H9 (cell line): ENCODE data around the gene ATG9B. TPM values are rescaled to one million over a fixed set of nuclear protein-coding genes. Genes with fewer than 3 reads are reported as not detected.

Source experiments
- DNase-seq: peaks from one replicate; pipeline ENCODE4 v3.0.0-alpha.2; 2017
- H2AFZ ChIP-seq: one replicate; pipeline ENCODE4 v1.6.1; 2013; ENCODE audit warnings: mild to moderate bottlenecking, low read length, control low read depth, moderate library complexity
- H2AK5ac ChIP-seq: 2 replicates; pipeline ENCODE4 v1.6.1; 2013; ENCODE audit warnings: low read length, control low read depth, mixed read lengths; ENCODE audit not compliant: insufficient read length
- H2BK120ac ChIP-seq: one replicate; pipeline ENCODE4 v1.6.1; 2013; ENCODE audit warnings: low read depth, mild to moderate bottlenecking, low read length, control low read depth, inconsistent platforms; ENCODE audit not compliant: poor library complexity, severe bottlenecking
- H2BK12ac ChIP-seq: 2 replicates; pipeline ENCODE4 v1.6.1; 2013; ENCODE audit warnings: low read length, control low read depth, mixed read lengths, low read depth; ENCODE audit not compliant: insufficient read length
- H2BK15ac ChIP-seq: 2 replicates; pipeline ENCODE4 v1.6.1; 2013; ENCODE audit warnings: low read depth, low read length, control low read depth
- H2BK20ac ChIP-seq: one replicate; pipeline ENCODE4 v1.6.1; 2013; ENCODE audit warnings: low read depth, mild to moderate bottlenecking, low read length, control low read depth, inconsistent platforms; ENCODE audit not compliant: poor library complexity, severe bottlenecking
- H2BK5ac ChIP-seq: 2 replicates; pipeline ENCODE4 v1.6.1; 2013; ENCODE audit warnings: low read length, control low read depth, mixed read lengths; ENCODE audit not compliant: insufficient read length
- H3K14ac ChIP-seq: 2 replicates; pipeline ENCODE4 v1.6.1; 2013; ENCODE audit warnings: low read length, control low read depth; ENCODE audit not compliant: insufficient read depth
- H3K18ac ChIP-seq: 2 replicates; pipeline ENCODE4 v1.6.1; 2013; ENCODE audit warnings: low read depth, mild to moderate bottlenecking, mixed read lengths, low read length, control low read depth; ENCODE audit not compliant: insufficient read length
- H3K23ac ChIP-seq: 2 replicates; pipeline ENCODE4 v1.6.1; 2013; ENCODE audit warnings: low read length, control low read depth, mixed read lengths, low read depth; ENCODE audit not compliant: insufficient read length
- H3K23me2 ChIP-seq: 2 replicates; pipeline ENCODE4 v1.6.1; 2013; ENCODE audit warnings: low read depth, mild to moderate bottlenecking, mixed read lengths, low read length, control low read depth; ENCODE audit not compliant: insufficient read length, poor library complexity, severe bottlenecking
- H3K27ac ChIP-seq: 2 replicates; pipeline ENCODE4 v1.5.1; 2013; ENCODE audit warnings: low read length, control low read depth, mixed read lengths, low read depth; ENCODE audit not compliant: insufficient read length
- H3K27me3 ChIP-seq: 2 replicates; pipeline ENCODE4 v1.6.1; 2013; ENCODE audit warnings: low read length, control low read depth, inconsistent platforms; ENCODE audit not compliant: insufficient read depth
- H3K4ac ChIP-seq: 2 replicates; pipeline ENCODE4 v1.6.1; 2013; ENCODE audit warnings: low read depth, mild to moderate bottlenecking, control low read depth, inconsistent platforms, low read length, moderate library complexity
- H3K4me1 ChIP-seq: 2 replicates; pipeline ENCODE4 v1.6.1; 2013; ENCODE audit warnings: low read length, control low read depth, inconsistent platforms; ENCODE audit not compliant: insufficient read depth
- H3K4me2 ChIP-seq: 2 replicates; pipeline ENCODE4 v1.6.1; 2013; ENCODE audit warnings: low read length, control low read depth, mixed read lengths; ENCODE audit not compliant: insufficient read length, insufficient read depth
- H3K56ac ChIP-seq: 2 replicates; pipeline ENCODE4 v1.6.1; 2013; ENCODE audit warnings: low read depth, mild to moderate bottlenecking, mixed read lengths, low read length, control low read depth; ENCODE audit not compliant: insufficient read length
- H3K79me1 ChIP-seq: 2 replicates; pipeline ENCODE4 v1.6.1; 2013; ENCODE audit warnings: low read depth, mild to moderate bottlenecking, moderate library complexity, low read length, control low read depth, inconsistent platforms; ENCODE audit not compliant: insufficient read depth, poor library complexity, severe bottlenecking
- H3K79me2 ChIP-seq: 2 replicates; pipeline ENCODE4 v1.6.1; 2013; ENCODE audit warnings: low read length, control low read depth, inconsistent platforms; ENCODE audit not compliant: insufficient read depth
- H3K9ac ChIP-seq: 2 replicates; pipeline ENCODE4 v1.6.1; 2013; ENCODE audit warnings: low read length, control low read depth, mixed read lengths; ENCODE audit not compliant: insufficient read length; ENCODE audit errors: extremely low read depth
- H3K9me3 ChIP-seq: one replicate; pipeline ENCODE4 v1.6.1; 2013; ENCODE audit warnings: low read depth, low read length, inconsistent platforms; ENCODE audit not compliant: control insufficient read depth
- H3T11ph ChIP-seq: one replicate; pipeline ENCODE4 v1.6.1; 2013; ENCODE audit warnings: mild to moderate bottlenecking, low read length, control low read depth, inconsistent platforms
- H4K20me1 ChIP-seq: one replicate; pipeline ENCODE4 v1.6.1; 2013; ENCODE audit not compliant: control insufficient read depth, insufficient read length, insufficient read depth
- H4K5ac ChIP-seq: 2 replicates; pipeline ENCODE4 v1.6.1; 2013; ENCODE audit warnings: low read depth, mild to moderate bottlenecking, mixed read lengths, low read length, control low read depth; ENCODE audit not compliant: insufficient read length
- H4K8ac ChIP-seq: replicated peaks from 2 replicates; pipeline ENCODE4 v1.6.1; 2013; ENCODE audit warnings: low read length, control low read depth, mixed read lengths, low read depth; ENCODE audit not compliant: insufficient read length
- H4K91ac ChIP-seq: 2 replicates; pipeline ENCODE4 v1.6.1; 2013; ENCODE audit warnings: low read depth, mild to moderate bottlenecking, moderate library complexity, mixed read lengths, low read length, control low read depth; ENCODE audit not compliant: insufficient read length
- H3K27ac Mint-ChIP-seq, 3 experiments: 2 replicates in 2 of 3; 3 replicates in 1 of 3; pipeline ENCODE4 v1.8.0; 2020 to 2021; ENCODE audit warnings: mixed read lengths in 3 of 3, mild to moderate bottlenecking in 1 of 3, moderate library complexity in 1 of 3
- H3K27me3 Mint-ChIP-seq: 2 replicates; pipeline ENCODE4 v1.8.0; 2021; ENCODE audit warnings: low read depth, mild to moderate bottlenecking, moderate library complexity, mixed read lengths
- H3K36me3 Mint-ChIP-seq, 3 experiments: 2 replicates in 2 of 3; 3 replicates in 1 of 3; pipeline ENCODE4 v1.8.0; 2020 to 2021; ENCODE audit warnings: low read depth in 3 of 3, mixed read lengths in 3 of 3; ENCODE audit not compliant: insufficient read depth in 1 of 3
- H3K4me1 Mint-ChIP-seq, 2 experiments: 2 replicates each; pipeline ENCODE4 v1.8.0; 2020; ENCODE audit warnings: mixed read lengths in 2 of 2
- H3K4me3 Mint-ChIP-seq, 2 experiments: 2 replicates in 1 of 2; 3 replicates in 1 of 2; pipeline ENCODE4 v1.8.0; 2020 to 2021; ENCODE audit warnings: mild to moderate bottlenecking in 2 of 2, mixed read lengths in 2 of 2, moderate library complexity in 1 of 2
- H3K9me3 Mint-ChIP-seq, 2 experiments: 2 replicates in 1 of 2; 3 replicates in 1 of 2; pipeline ENCODE4 v1.8.0; 2020; ENCODE audit warnings: mild to moderate bottlenecking in 2 of 2, mixed read lengths in 2 of 2, moderate library complexity in 1 of 2
- CTCF ChIP-seq: fragments of 200-600 bp; sonication (generic); conservative IDR thresholded peaks from 3 replicates; pipeline ENCODE4 v1.8.0; 2021; ENCODE audit warnings: antibody characterized with exemption, mild to moderate bottlenecking
- WGBS: extraction: QIAGEN DNeasy Blood & Tissue Kit; methylation state at CpG from one replicate; pipeline ENCODE4 v1.1.7; 2013; ENCODE audit warnings: missing lambda C conversion rate, low lambda C conversion rate, mixed read lengths; ENCODE audit not compliant: insufficient read length; ENCODE audit errors: extremely low coverage; 5-methylcytosine and 5-hydroxymethylcytosine counted together
- total RNA-seq: library from RNA; stranded (reverse); gene quantifications from 2 replicates; pipeline ENCODE4 v1.2.1, GENCODE V29; 2021

ATG9B gene
- total RNA-seq, 1 experiment from 2014 or later = 1.5 TPM

GRCh38 chr7:151005566-151005965, 18.7 kb downstream of the ATG9B start:
- Histone ChIP-seq H4K91ac (no peak overlapping the region), H2BK12ac (no peak overlapping the region), H4K20me1 (no peaks in the 10 kb centered on the region), H2BK120ac (no peak overlapping the region), H2BK5ac (no peak overlapping the region), H3T11ph (no peak overlapping the region), H3K4ac (no peak overlapping the region), H2BK15ac (no peak overlapping the region), H4K5ac (no peak overlapping the region), H3K4me2 (no peak overlapping the region), H3K9ac (no peak overlapping the region), H3K9me3 (no peaks in the 10 kb centered on the region), H4K8ac (no peak overlapping the region), H3K23me2 (peaks cover 4% of the 10 kb centered on the region), H2BK20ac (no peak overlapping the region), H2AK5ac (no peak overlapping the region), H3K18ac (no peak overlapping the region), H2AFZ (no peak overlapping the region), H3K23ac (no peak overlapping the region), H3K27ac (no peak overlapping the region), H3K79me1 (no peaks in the 10 kb centered on the region), H3K79me2 (no peaks in the 10 kb centered on the region), H3K27me3 (no peaks in the 10 kb centered on the region), H3K56ac (no peak overlapping the region), H3K14ac (no peak overlapping the region), H3K4me1 (peaks cover 4% of the 10 kb centered on the region; the same call in 1 of the 2 replicates)
- Mint-ChIP-seq H3K9me3 (no peaks in the 10 kb centered on the region), H3K27ac (no peak overlapping the region), H3K4me1 (peaks cover 6 to 26% of the 10 kb centered on the region in 2 experiments), H3K27me3 (peaks cover 2% of the 10 kb centered on the region), H3K4me3 (no peak overlapping the region), H3K36me3 (0 out of 7 replicates have a peak, but pooled peaks cover 0 to 3% (median 0%) of the 10 kb centered on the region in 3 experiments)
- no peak for TF ChIP-seq CTCF
- no peak for DNase-seq
- WGBS = no CpG with 5 or more reads among the region's 9 CpGs
